K562 (cell line): Measurements from ENCODE around the gene REM1. TPM values are rescaled to one million over a fixed set of nuclear protein-coding genes. Genes with fewer than 3 reads are reported as not detected.

Experiments used
- ATAC-seq: fragments of 200-7000 bp; cut with Tn5 transposase; 3 replicates; pipeline ENCODE4 v1.9.1; 2020; ENCODE audit warnings: moderate library complexity
- BruUV-seq: library from RNA; stranded (reverse); fragments of 400-500 nt; replicated peaks from 2 replicates; lab custom pipeline; 2021; lab: Mats Ljungman, UMichigan
- CTCF ChIA-PET: fragments of 300-600 bp; formaldehyde crosslinking; extraction: SDS; loops from one replicate; lab custom pipeline; 2021; ENCODE audit warnings: low intra/inter-chr PET ratio; lab: Yijun Ruan, JAX
- POLR2A ChIA-PET: fragments of 300-600, 350-650 bp; sonication (Branson Sonifier 250); formaldehyde crosslinking; extraction: SDS; loops from one replicate; lab custom pipeline; 2021; ENCODE audit warnings: antibody characterized with exemption, inconsistent platforms; lab: Yijun Ruan, JAX
- DNase-seq, 4 experiments: peaks; one replicate each; pipeline versions ENCODE4 v3.0.0 to v3.0.0-alpha.2; 2011 to 2018; ENCODE audit warnings: low spot score in 3 of 4, mixed read lengths in 3 of 4; ENCODE audit errors: extremely low read depth in 1 of 4
- FAIRE-seq: peaks from 2 replicates; lab custom pipeline; 2011; peaks lifted over from hg19 to GRCh38; lab: Jason Lieb, UNC
- H2AFZ ChIP-seq: 2 replicates; pipeline ENCODE4 v1.6.0; 2011; ENCODE audit warnings: low read depth, low read length, control low read depth, inconsistent platforms
- H3K27ac ChIP-seq: fragments of 200-600 bp; 3 replicates; pipeline ENCODE4 v1.8.0; 2011; ENCODE audit warnings: low read depth, mild to moderate bottlenecking, control low read depth, inconsistent platforms, low read length, moderate library complexity, mixed read lengths; ENCODE audit errors: extremely low read depth
- H3K27me3 ChIP-seq, 2 experiments: fragments of 300-600 bp in 1 of 2; 2 replicates in 1 of 2; 3 replicates in 1 of 2; pipeline versions ENCODE4 v1.6.0 to v1.8.0; 2011; ENCODE audit warnings: inconsistent platforms in 2 of 2, low read length in 2 of 2, mild to moderate bottlenecking in 1 of 2, mixed read lengths in 1 of 2, moderate library complexity in 1 of 2; ENCODE audit not compliant: control insufficient read depth in 2 of 2, insufficient read depth in 2 of 2
- H3K36me3 ChIP-seq: fragments of 300-600 bp; 3 replicates; pipeline ENCODE4 v1.8.0; 2011; ENCODE audit warnings: mild to moderate bottlenecking, low read length, inconsistent platforms; ENCODE audit not compliant: control insufficient read depth, insufficient read depth
- H3K4me1 ChIP-seq, 2 experiments: fragments of 200-600 bp in 1 of 2; replicated peaks in 1 of 2; 2 replicates in 1 of 2; 3 replicates in 1 of 2; pipeline versions ENCODE4 v1.5.1 to v1.8.0; 2011; ENCODE audit warnings: inconsistent platforms in 2 of 2, low read length in 2 of 2, mild to moderate bottlenecking in 1 of 2, mixed read lengths in 1 of 2, moderate library complexity in 1 of 2; ENCODE audit not compliant: control insufficient read depth in 2 of 2, insufficient read depth in 2 of 2
- H3K4me2 ChIP-seq: 2 replicates; pipeline ENCODE4 v1.6.1; 2011; ENCODE audit warnings: low read length, control low read depth, inconsistent platforms, mixed read lengths; ENCODE audit not compliant: insufficient read depth
- H3K4me3 ChIP-seq: fragments of 200-600 bp; sonication (generic), shearing (Covaris generic); 2 replicates; pipeline ENCODE4 v1.5.1; 2016; ENCODE audit warnings: control low read depth, inconsistent platforms
- H3K79me2 ChIP-seq: fragments of 200-600 bp; 3 replicates; pipeline ENCODE4 v1.8.0; 2011; ENCODE audit warnings: low read length, inconsistent platforms; ENCODE audit not compliant: control insufficient read depth, insufficient read depth
- H3K9ac ChIP-seq, 2 experiments: 2 replicates each; pipeline versions ENCODE4 v1.6.0 to v1.6.1; 2011; ENCODE audit warnings: low read depth in 2 of 2, low read length in 2 of 2, control low read depth in 1 of 2, inconsistent platforms in 1 of 2, mild to moderate bottlenecking in 1 of 2, mixed read lengths in 1 of 2; ENCODE audit not compliant: insufficient read depth in 1 of 2
- H3K9me1 ChIP-seq: one replicate; pipeline ENCODE4 v1.6.0; 2011; ENCODE audit warnings: inconsistent platforms, mild to moderate bottlenecking, low read length, moderate library complexity; ENCODE audit not compliant: control insufficient read depth, insufficient read depth
- H3K9me3 ChIP-seq: replicated peaks from 2 replicates; pipeline ENCODE4 v1.5.1; 2011; ENCODE audit warnings: low read depth, low read length, inconsistent platforms; ENCODE audit not compliant: control insufficient read depth, insufficient read depth
- H4K20me1 ChIP-seq: replicated peaks from 2 replicates; pipeline ENCODE4 v1.6.1; 2011; ENCODE audit warnings: low read length, inconsistent platforms, mixed read lengths; ENCODE audit not compliant: control insufficient read depth, insufficient read depth
- ATF7 ChIP-seq: fragments of 450-650 bp; IDR thresholded peaks from 2 replicates; pipeline ENCODE4 v1.7.1; 2014; ENCODE audit warnings: mild to moderate bottlenecking, moderate library complexity
- CEBPB ChIP-seq: fragments of 450-650 bp; IDR thresholded peaks from 2 replicates; pipeline ENCODE4 v1.6.1; 2016; ENCODE audit warnings: missing genetic modification characterization, missing compliant biosample characterization
- TGIF2 ChIP-seq: sonication (generic); formaldehyde crosslinking; IDR thresholded peaks from 2 replicates; pipeline ENCODE4 v1.8.1; 2022; ENCODE audit warnings: mild to moderate bottlenecking, missing genetic modification reagents, moderate library complexity
- WGBS: fragments of 100-300 bp; shearing (Covaris generic); methylation state at CpG from one replicate; pipeline ENCODE4 v1.1.6; 2016; ENCODE audit warnings: low coverage, mixed read lengths; ENCODE audit not compliant: insufficient coverage; ENCODE audit errors: missing lambda C conversion rate; 5-methylcytosine and 5-hydroxymethylcytosine counted together
- in situ Hi-C: fragments of 300-500 bp; cut with MboI; formaldehyde crosslinking; loops from 4 replicates; pipeline ENCODE4 v1.15.0; 2018; ENCODE audit warnings: inconsistent platforms, mixed read lengths
- intact Hi-C: fragments of 100-400 bp; cut with micrococcal nuclease; formaldehyde crosslinking; loops from 2 replicates; pipeline ENCODE4 v1.14.2; 2022
- polyA plus RNA-seq, 8 experiments: library from polyadenylated mRNA; depleted of rRNA in 4 of 8; stranded (reverse) in 5 of 8; unstranded in 3 of 8; fragments of >200 nt; fragmentation: Nextera tagmentation in 2 of 8; fragmentation: Illumina TruSeq in 1 of 8; extraction: Ambion mirVana in 2 of 8; extraction: Trizol in 1 of 8; gene quantifications; 2 replicates each; pipeline versions ENCODE4 v1.2.1 to v1.2.3, GENCODE V29; 2011 to 2014; ENCODE audit warnings: inconsistent platforms in 1 of 8, missing spikeins in 1 of 8
- total RNA-seq, 7 experiments: library from RNA; depleted of rRNA in 6 of 7; stranded (reverse); fragments of >200 nt in 6 of 7; fragmentation: Illumina TruSeq in 2 of 7; extraction: Trizol in 2 of 7; gene quantifications; 2 replicates each; pipeline versions ENCODE4 v1.2.1 to v1.2.3, GENCODE V29; 2011 to 2021; ENCODE audit warnings: low replicate concordance in 1 of 7
- TF ChIP-seq, protein P1 (sequence below): fragments of 450-650 bp; IDR thresholded peaks from 2 replicates; pipeline ENCODE4 v1.6.1; 2016; ENCODE audit warnings: mild to moderate bottlenecking, moderate library complexity
- TF ChIP-seq, protein P2 (sequence below): sonication (generic); formaldehyde crosslinking; IDR thresholded peaks from 2 replicates; pipeline ENCODE4 v1.8.0; 2022; ENCODE audit warnings: missing genetic modification reagents, mild to moderate bottlenecking, borderline replicate concordance

REM1 gene
- total and polyA plus RNA-seq, 9 of the 15 experiments (the other 6 are each of a cell fraction or from before 2014, with no cell fraction given), result not detected

DNA sequence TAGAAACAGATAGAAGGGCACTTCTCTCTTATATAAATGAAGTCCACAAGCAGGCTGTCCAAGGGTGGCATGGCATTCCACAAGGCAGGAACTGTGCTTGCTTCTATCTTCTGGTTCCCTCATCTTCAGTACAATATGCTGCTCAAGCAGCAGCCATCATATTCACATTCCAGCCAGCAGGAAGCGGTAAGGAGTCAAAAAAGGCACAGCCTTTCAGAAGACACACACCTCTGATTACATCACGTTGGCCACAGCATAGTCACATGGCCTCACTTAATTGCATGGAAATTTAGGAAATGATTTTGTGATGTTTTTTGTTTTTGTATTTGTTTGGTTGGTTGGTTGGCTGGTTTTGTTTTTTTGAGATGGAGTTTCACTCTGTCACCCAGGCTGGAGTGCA, 19.0 kb downstream of the REM1 start:
- H2AFZ ChIP-seq, result no peak overlapping the region
- WGBS, result 0% methylated on average over 2 of the region's 2 CpGs
- H3K4me2 ChIP-seq, result no peak overlapping the region
- no peaks in the 10 kb centered on the region for H4K20me1 ChIP-seq
- no peaks in the 10 kb centered on the region for H3K9me3 ChIP-seq
- FAIRE-seq (peak; percentile 91), ATAC-seq (peak; percentile 96), DNase-seq (peak; percentile 68 to 75 (median 72))
- no TSS peak for BruUV-seq
- in situ Hi-C loops, result loop anchor here (10.0 kb wide), 1 partner anchor 179 kb away; no protein-coding TSS in a partner anchor
- H3K4me1 ChIP-seq, result peaks cover 0 to 4% of the 10 kb centered on the region in 2 experiments; a peak in 2 of 5 replicates
- ChIA-PET POLR2A (interaction anchor here (0.9 kb wide), 1 partner anchor 9 kb away, joined by 5 read pairs; no protein-coding TSS in a partner anchor), CTCF (interaction anchor here (0.5 to 0.7 kb wide), 3 partner anchors 13 to 98 kb away, joined by 3 to 9 read pairs (median 3); no protein-coding TSS in a partner anchor)
- no peak overlapping the region for H3K27ac ChIP-seq
- no peaks in the 10 kb centered on the region for H3K79me2 ChIP-seq
- H3K9ac ChIP-seq, result no peak overlapping the region
- H3K4me3 ChIP-seq, result no peak overlapping the region
- H3K36me3 ChIP-seq, result no peaks in the 10 kb centered on the region
- intact Hi-C loops, result no loop called here
- peaks cover 4 to 12% of the 10 kb centered on the region in 2 experiments; a peak in 4 of 5 replicates for H3K27me3 ChIP-seq
- no peaks in the 10 kb centered on the region for H3K9me1 ChIP-seq
- TF ChIP-seq, protein P1, sequence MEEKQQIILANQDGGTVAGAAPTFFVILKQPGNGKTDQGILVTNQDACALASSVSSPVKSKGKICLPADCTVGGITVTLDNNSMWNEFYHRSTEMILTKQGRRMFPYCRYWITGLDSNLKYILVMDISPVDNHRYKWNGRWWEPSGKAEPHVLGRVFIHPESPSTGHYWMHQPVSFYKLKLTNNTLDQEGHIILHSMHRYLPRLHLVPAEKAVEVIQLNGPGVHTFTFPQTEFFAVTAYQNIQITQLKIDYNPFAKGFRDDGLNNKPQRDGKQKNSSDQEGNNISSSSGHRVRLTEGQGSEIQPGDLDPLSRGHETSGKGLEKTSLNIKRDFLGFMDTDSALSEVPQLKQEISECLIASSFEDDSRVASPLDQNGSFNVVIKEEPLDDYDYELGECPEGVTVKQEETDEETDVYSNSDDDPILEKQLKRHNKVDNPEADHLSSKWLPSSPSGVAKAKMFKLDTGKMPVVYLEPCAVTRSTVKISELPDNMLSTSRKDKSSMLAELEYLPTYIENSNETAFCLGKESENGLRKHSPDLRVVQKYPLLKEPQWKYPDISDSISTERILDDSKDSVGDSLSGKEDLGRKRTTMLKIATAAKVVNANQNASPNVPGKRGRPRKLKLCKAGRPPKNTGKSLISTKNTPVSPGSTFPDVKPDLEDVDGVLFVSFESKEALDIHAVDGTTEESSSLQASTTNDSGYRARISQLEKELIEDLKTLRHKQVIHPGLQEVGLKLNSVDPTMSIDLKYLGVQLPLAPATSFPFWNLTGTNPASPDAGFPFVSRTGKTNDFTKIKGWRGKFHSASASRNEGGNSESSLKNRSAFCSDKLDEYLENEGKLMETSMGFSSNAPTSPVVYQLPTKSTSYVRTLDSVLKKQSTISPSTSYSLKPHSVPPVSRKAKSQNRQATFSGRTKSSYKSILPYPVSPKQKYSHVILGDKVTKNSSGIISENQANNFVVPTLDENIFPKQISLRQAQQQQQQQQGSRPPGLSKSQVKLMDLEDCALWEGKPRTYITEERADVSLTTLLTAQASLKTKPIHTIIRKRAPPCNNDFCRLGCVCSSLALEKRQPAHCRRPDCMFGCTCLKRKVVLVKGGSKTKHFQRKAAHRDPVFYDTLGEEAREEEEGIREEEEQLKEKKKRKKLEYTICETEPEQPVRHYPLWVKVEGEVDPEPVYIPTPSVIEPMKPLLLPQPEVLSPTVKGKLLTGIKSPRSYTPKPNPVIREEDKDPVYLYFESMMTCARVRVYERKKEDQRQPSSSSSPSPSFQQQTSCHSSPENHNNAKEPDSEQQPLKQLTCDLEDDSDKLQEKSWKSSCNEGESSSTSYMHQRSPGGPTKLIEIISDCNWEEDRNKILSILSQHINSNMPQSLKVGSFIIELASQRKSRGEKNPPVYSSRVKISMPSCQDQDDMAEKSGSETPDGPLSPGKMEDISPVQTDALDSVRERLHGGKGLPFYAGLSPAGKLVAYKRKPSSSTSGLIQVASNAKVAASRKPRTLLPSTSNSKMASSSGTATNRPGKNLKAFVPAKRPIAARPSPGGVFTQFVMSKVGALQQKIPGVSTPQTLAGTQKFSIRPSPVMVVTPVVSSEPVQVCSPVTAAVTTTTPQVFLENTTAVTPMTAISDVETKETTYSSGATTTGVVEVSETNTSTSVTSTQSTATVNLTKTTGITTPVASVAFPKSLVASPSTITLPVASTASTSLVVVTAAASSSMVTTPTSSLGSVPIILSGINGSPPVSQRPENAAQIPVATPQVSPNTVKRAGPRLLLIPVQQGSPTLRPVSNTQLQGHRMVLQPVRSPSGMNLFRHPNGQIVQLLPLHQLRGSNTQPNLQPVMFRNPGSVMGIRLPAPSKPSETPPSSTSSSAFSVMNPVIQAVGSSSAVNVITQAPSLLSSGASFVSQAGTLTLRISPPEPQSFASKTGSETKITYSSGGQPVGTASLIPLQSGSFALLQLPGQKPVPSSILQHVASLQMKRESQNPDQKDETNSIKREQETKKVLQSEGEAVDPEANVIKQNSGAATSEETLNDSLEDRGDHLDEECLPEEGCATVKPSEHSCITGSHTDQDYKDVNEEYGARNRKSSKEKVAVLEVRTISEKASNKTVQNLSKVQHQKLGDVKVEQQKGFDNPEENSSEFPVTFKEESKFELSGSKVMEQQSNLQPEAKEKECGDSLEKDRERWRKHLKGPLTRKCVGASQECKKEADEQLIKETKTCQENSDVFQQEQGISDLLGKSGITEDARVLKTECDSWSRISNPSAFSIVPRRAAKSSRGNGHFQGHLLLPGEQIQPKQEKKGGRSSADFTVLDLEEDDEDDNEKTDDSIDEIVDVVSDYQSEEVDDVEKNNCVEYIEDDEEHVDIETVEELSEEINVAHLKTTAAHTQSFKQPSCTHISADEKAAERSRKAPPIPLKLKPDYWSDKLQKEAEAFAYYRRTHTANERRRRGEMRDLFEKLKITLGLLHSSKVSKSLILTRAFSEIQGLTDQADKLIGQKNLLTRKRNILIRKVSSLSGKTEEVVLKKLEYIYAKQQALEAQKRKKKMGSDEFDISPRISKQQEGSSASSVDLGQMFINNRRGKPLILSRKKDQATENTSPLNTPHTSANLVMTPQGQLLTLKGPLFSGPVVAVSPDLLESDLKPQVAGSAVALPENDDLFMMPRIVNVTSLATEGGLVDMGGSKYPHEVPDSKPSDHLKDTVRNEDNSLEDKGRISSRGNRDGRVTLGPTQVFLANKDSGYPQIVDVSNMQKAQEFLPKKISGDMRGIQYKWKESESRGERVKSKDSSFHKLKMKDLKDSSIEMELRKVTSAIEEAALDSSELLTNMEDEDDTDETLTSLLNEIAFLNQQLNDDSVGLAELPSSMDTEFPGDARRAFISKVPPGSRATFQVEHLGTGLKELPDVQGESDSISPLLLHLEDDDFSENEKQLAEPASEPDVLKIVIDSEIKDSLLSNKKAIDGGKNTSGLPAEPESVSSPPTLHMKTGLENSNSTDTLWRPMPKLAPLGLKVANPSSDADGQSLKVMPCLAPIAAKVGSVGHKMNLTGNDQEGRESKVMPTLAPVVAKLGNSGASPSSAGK, result peak; percentile 24; the same call in 1 of the 2 replicates
- TF ChIP-seq, protein P2, sequence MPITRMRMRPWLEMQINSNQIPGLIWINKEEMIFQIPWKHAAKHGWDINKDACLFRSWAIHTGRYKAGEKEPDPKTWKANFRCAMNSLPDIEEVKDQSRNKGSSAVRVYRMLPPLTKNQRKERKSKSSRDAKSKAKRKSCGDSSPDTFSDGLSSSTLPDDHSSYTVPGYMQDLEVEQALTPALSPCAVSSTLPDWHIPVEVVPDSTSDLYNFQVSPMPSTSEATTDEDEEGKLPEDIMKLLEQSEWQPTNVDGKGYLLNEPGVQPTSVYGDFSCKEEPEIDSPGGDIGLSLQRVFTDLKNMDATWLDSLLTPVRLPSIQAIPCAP (CRISPR knock-in tag), result no peak
- TF ChIP-seq ATF7, result peak; percentile 76
- peak; percentile 70 for TF ChIP-seq CEBPB
- TF ChIP-seq TGIF2 (CRISPR knock-in tag), result no peak
